ENCODE measurements around the gene DENND4C.

DENND4C gene

GRCh38 chr9:19298436-19299000 lies 68.0 kb downstream of the DENND4C start:
- Histone ChIP-seq H3K27me3 (ENCODE audit: low read length) (no peaks in the 10 kb centered on the region), H3K4me2 (ENCODE audit: low read depth, low read length, poor library complexity, severe bottlenecking) (no peak overlapping the region), H3F3A (ENCODE audit: insufficient read depth) (no peaks in the 10 kb centered on the region), H3K9ac (ENCODE audit: low read length) (no peak overlapping the region), H2AFZ (ENCODE audit: low read depth, low read length, severe bottlenecking) (no peak overlapping the region), H4K20me1 (ENCODE audit: low read depth, low read length) (no peaks in the 10 kb centered on the region), H3K4me3 (ENCODE audit: insufficient read depth, low read length, poor library complexity, severe bottlenecking) (no peak overlapping the region), H3K36me3 (ENCODE audit: low read length) (peaks cover 6% of the 10 kb centered on the region; the same call in 1 of the 2 replicates), H3K27ac (ENCODE audit: low read depth, low read length) (no peak overlapping the region), H3K79me2 (ENCODE audit: insufficient read depth, low read length) (no peaks in the 10 kb centered on the region), H3K9me3 (ENCODE audit: insufficient read depth, low read length) (no peaks in the 10 kb centered on the region), H3K9me2 (replicated peaks; ENCODE audit: insufficient read depth, low read length) (no peaks in the 10 kb centered on the region)
- TF ChIP-seq EZH2phosphoT487 (conservative IDR thresholded peaks at IDR 0.05; ENCODE audit: low read length) (no peak), CTCF (IDR thresholded peaks at IDR 0.05; ENCODE audit: insufficient read depth, low read length, poor library complexity, severe bottlenecking) (no peak)

- H3K9me2 ChIP-seq (replicated peaks; ENCODE audit: insufficient read depth, low read length), result no peaks in the 10 kb centered on the region
- H2AFZ ChIP-seq (ENCODE audit: low read depth, low read length, severe bottlenecking), result no peak overlapping the region
- H3K36me3 ChIP-seq (ENCODE audit: low read length), result peaks cover 6% of the 10 kb centered on the region; the same call in 1 of the 2 replicates
- no peak overlapping the region for H3K4me2 ChIP-seq (ENCODE audit: low read depth, low read length, poor library complexity, severe bottlenecking)
- TF ChIP-seq EZH2phosphoT487 (conservative IDR thresholded peaks at IDR 0.05; ENCODE audit: low read length) (no peak), CTCF (IDR thresholded peaks at IDR 0.05; ENCODE audit: insufficient read depth, low read length, poor library complexity, severe bottlenecking) (no peak)
- H3K4me3 ChIP-seq (ENCODE audit: insufficient read depth, low read length, poor library complexity, severe bottlenecking), result no peak overlapping the region
- H3K9ac ChIP-seq (ENCODE audit: low read length), result no peak overlapping the region
- H3K9me3 ChIP-seq (ENCODE audit: insufficient read depth, low read length), result no peaks in the 10 kb centered on the region
- H3K79me2 ChIP-seq (ENCODE audit: insufficient read depth, low read length), result no peaks in the 10 kb centered on the region
- H3K27ac ChIP-seq (ENCODE audit: low read depth, low read length), result no peak overlapping the region
- H3F3A ChIP-seq (ENCODE audit: insufficient read depth), result no peaks in the 10 kb centered on the region
- H4K20me1 ChIP-seq (ENCODE audit: low read depth, low read length), result no peaks in the 10 kb centered on the region
- H3K27me3 ChIP-seq (ENCODE audit: low read length), result no peaks in the 10 kb centered on the region
These were observed 72.7 kb downstream of the DENND4C start for GRCh38 chr9:19303216-19303615.

- TF ChIP-seq CTCF (IDR thresholded peaks at IDR 0.05; ENCODE audit: insufficient read depth, low read length, poor library complexity, severe bottlenecking), result no peak
- no peak for TF ChIP-seq EZH2phosphoT487 (conservative IDR thresholded peaks at IDR 0.05; ENCODE audit: low read length)
These were observed 76.1 kb downstream of the DENND4C start for GRCh38 chr9:19306568-19306967.

More at GRCh38 chr9:19306568-19306967, 76.1 kb downstream of the DENND4C start:
- H3F3A ChIP-seq (ENCODE audit: insufficient read depth), result no peaks in the 10 kb centered on the region
- H3K9ac ChIP-seq (ENCODE audit: low read length), result no peak overlapping the region
- H3K79me2 ChIP-seq (ENCODE audit: insufficient read depth, low read length), result no peaks in the 10 kb centered on the region
- H3K9me2 ChIP-seq (replicated peaks; ENCODE audit: insufficient read depth, low read length), result no peaks in the 10 kb centered on the region
- no peaks in the 10 kb centered on the region for H3K36me3 ChIP-seq (ENCODE audit: low read length)
- H3K9me3 ChIP-seq (ENCODE audit: insufficient read depth, low read length), result no peaks in the 10 kb centered on the region
- no peaks in the 10 kb centered on the region for H3K27me3 ChIP-seq (ENCODE audit: low read length)
- H4K20me1 ChIP-seq (ENCODE audit: low read depth, low read length), result no peaks in the 10 kb centered on the region
- no peak overlapping the region for H2AFZ ChIP-seq (ENCODE audit: low read depth, low read length, severe bottlenecking)
- no peak overlapping the region for H3K4me2 ChIP-seq (ENCODE audit: low read depth, low read length, poor library complexity, severe bottlenecking)
- no peak overlapping the region for H3K27ac ChIP-seq (ENCODE audit: low read depth, low read length)
- no peak overlapping the region for H3K4me3 ChIP-seq (ENCODE audit: insufficient read depth, low read length, poor library complexity, severe bottlenecking)

All from SU-DHL-6 (cell line).